GM03348 (cell line): ENCODE results near the gene TLK2.
"Not testable (repeated sequence)": the region's sequence is repeated elsewhere in the genome, so short reads cannot be mapped to it uniquely, and the experiment has no call there.

Experiments
- DNase-seq: peaks from one replicate; pipeline ENCODE4 v3.0.0; 2012; ENCODE audit warnings: low spot score

Gene TLK2

DNA sequence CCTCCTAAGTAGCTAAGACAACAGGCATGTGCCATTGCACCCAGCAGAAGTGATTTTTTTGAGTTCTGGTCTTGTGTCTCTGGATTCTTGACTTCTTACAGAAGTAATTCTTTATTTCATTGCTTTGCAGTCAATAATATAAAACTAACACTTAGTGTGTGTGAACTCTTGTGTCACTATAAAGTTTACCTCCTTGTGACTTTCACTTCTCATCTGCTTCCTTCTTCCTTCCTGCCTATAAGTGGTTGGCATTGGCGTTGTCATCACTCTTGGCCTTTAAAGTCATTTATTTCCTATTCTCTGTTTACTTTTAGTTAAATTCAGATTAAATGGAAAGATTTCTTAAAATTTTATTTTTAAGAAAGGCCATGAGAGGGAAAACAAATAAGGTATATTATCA, 12.4 kb downstream of the TLK2 start:
- DNase-seq: not testable (repeated sequence)

DNA sequence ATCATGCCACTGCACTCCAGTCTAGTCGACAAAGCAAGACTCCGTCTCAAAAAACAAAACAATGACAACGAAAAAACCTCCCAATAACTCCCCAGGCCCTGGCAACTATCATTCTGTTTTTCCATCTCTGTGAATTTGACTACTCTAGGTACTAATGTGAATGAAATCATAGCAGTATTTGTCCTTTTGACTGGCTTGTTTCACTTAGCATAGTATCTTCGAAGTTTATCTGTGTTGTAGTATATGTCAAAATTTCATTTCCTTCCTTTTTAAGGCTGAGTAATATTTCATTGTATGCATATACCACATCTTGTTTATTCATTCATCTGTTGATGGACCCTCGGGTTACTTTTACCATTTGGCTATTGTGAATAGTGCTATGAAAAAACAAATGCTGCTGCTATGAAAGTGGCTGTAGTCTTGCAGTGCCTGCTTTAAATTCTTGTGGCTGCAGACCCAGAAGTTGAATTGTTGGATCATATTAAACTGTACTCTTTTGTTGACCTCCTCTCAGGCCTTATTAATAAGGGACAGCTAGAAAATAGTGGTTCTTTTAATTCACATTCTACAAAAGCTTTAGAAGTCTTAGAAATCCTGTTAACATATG, 14.5 kb downstream of the TLK2 start:
- DNase-seq: not testable (repeated sequence)

- DNase-seq: not testable (repeated sequence)
These were observed 15.4 kb downstream of the TLK2 start for GRCh38 chr17:62494073-62494472.

DNA sequence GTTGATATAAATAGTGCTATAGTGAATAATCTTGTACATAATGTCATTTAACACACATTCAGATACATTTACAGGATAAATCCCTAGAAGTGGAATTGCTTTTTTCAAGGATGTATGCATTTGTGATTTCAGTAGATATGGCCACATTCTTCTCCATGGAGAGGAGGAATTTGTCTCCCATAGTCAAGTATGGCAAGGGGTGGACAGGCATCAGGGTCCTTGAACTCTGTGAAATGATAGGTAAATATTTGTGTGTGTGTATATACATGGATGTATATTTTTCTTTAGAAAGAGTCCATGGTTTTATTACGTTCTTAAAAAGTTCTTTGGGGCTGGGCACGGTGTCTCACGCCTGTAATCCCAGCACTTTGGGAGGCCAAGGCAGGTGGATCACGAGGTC, 17.7 kb downstream of the TLK2 start:
- not testable (repeated sequence) for DNase-seq

DNA sequence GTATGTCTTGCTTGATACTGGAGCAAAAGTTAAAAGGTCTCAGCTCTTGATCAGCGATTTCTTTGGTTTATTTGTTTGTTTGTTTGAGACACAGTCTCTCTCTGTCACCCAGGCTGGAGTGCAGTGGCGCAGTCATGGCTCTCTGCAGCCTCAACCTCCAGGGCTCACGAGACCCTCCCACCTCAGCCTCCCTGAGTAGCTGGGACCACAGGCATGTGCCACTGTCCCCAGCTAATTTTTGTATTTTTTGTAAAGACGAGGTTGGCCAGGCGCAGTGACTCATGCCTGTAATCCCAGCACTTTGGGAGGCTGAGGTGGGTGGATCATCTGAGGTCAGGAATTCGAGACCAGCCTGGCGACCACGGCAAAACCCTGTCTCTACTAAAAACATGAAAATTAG, 20.2 kb downstream of the TLK2 start:
- not testable (repeated sequence) for DNase-seq

DNA sequence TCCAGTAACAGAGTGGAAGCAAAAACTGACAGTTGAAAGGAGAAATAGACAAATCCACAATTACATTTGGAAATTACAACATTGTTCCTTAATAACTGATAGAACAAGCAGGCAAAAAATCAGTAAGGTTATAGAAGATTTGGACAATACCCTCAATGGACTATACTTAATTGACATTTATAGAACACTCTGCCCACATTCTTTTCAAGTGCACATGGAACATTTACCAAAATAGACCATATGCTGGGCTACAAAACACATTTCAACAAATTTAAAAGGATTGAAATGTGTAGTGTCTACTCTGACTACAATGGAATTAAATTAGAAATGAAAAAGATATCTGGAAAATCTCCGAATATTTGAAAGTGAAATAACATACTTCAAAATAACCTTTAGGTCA, 21.8 kb downstream of the TLK2 start:
- not testable (repeated sequence) for DNase-seq

DNA sequence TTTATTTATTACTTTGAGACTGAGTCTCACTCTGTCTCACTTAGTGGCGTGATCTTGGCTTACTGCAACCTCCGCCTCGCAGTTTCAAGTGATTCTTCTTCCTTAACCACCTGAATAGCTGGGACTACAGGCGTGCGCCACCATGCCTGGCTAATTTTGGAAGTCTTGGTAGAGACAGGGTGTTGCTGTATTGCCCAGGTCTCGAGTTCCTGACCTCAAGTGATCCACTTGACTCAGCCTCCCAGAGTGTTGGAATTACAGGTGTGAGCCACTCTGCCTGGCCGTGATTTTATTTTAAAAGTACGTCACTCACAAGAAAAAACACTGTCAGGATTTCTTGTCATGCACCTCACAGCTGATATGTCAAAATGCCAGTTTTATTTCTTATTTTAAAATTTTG, 26.2 kb downstream of the TLK2 start:
- DNase-seq: not testable (repeated sequence)

- DNase-seq: peak; percentile 1
These were observed 28.7 kb downstream of the TLK2 start for GRCh38 chr17:62507191-62507836.

DNA sequence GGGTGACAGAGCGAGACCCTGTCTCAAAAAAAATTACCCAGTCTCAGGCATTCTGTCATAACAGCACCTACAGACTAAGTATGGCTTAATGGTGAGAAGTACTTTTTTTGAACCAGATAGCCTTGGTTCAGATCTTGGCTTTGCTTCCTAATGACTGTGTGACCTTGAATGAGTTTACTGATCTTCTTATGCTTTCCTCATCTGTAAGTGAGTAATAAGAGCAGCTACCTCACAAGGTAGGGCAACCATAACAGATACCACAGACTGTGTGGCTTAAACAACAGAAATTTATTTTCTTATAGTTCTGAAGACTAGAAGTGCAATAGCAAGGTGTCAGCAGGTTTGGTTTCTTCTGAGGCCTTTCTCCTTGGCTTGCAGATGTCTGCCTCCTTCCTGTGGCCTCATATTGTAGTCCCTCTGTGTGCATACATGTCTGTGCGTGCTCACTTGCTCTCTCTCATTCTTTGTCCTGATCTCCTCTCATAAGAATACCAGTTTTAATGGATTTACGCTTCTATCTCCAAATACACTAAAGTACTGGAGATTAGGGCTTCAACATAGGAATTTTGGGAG, 31.7 kb downstream of the TLK2 start:
- not testable (repeated sequence) for DNase-seq

DNA sequence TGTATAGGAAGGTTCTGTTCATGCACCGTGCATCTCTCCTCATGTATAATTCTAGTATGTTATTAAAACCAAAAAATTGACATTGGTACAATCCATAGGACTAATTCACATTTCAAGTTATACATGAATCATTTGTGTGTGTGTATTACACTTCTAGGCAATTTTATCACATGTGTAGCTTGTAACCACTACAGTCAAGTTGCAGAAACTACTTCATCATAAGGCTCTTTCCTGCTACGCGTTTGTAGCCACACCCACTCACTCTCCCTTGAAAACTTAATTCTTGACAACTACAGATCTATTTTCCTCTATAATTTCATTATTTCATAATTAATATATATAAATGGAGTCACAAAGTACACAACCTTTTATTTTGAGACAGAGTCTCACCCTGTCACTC, 32.4 kb downstream of the TLK2 start:
- not testable (repeated sequence) for DNase-seq

- not testable (repeated sequence) for DNase-seq
These were observed 37.8 kb downstream of the TLK2 start for GRCh38 chr17:62516376-62516775.

- DNase-seq: not testable (repeated sequence)
These were observed 42.7 kb downstream of the TLK2 start for GRCh38 chr17:62521295-62521694.

DNA sequence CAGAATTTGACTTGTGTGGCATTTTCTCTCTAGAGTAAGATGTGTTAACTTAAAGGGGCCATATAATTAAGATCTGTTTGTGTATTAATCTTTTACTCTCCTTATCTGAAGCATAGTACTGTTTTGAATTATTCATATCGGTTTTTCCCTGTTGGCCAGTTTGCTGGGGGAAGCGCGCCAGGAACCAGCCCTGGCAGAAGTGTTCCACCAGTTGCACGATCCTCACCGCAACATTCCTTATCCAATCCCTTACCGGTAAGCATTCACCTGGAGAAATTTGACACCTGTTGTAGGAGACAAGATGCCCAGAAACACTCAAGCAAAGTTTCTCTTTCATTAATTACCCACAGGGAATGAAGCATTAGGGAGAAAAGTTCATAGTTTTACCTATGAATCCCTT, 45.5 kb downstream of the TLK2 start:
- not testable (repeated sequence) for DNase-seq

DNA sequence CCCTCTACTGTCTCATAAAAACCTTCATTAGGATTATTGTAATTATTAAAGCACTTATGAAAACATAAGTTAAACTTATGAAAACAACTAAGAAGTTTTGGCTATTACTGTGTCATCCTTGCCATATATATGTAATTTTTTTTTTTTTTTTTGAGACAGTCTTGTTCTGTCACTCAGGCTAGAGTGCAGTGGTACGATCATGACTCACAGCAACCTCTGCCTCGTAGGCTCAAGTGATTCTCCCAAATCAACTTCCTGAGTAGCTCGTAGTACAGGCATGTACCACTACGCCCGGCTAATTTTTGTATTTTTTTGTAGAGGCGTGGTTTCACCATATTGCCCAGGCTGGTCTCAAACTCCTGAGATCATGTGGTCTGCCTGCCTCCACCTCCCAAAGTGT, 46.7 kb downstream of the TLK2 start:
- DNase-seq: not testable (repeated sequence)

- not testable (repeated sequence) for DNase-seq
These were observed 52.3 kb downstream of the TLK2 start for GRCh38 chr17:62530936-62531335.

DNA sequence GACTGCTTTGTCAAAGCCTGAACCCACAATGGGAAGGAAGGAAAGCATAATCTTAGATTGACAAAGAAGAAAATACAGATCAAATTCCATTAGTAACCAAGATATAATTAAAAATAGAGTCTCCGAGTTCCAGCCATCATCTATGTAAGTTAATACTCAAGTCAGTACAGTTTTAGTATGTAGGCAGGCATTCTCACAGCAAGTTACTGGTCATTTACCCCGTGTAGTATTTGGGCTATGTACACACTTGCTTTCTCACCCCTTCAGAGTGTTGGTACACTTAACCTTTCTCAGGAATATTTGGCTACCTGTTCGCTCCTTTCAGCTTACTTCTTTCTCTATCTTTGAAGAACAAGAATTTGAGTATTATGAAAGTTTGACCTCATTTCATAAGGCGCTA, 57.9 kb downstream of the TLK2 start:
- not testable (repeated sequence) for DNase-seq

- DNase-seq: not testable (repeated sequence)
These were observed 62.4 kb downstream of the TLK2 start for GRCh38 chr17:62541073-62541472.

DNA sequence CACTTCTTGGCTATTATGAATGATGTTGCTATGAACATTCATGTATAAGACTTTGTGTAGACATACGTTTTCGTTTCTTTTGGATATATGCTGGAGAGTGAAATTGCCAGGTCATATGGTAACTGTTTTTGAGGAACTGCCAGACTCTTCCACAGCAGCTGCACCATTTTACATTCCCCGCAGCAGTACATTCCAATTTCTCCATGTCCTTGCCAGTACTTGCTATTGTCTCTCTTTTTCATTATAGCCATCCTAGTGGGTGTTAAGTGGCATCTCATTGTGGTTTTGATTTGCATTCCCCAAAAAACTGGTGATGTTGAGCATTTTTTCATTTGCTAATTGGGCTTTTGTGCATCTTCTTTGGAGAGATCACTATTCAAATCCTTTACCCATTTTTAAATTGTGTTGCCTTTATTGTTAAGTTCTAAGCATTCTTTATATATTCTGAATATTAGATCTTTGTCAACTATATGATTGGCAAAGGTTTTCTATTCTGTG, 64.7 kb downstream of the TLK2 start:
- DNase-seq: not testable (repeated sequence)

DNA sequence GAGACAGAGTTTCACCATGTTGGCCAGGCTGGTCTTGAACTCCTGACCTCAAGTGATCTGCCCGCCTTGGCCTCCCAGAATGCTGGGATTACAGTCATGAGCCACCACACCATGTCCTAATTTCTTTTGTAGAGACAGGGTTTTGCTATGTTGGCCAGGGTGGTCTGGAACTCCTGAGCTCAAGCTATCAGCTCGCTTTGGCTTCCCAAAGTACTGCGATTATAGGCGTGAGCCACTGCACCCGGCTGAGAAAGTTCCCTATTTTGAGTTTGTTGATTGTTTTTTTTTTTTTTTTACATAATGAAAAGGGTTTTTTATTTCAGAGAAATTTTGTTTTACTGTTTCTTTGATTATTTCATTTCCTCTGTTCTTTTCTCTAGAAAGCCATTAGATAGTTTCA, 67.4 kb downstream of the TLK2 start:
- DNase-seq: not testable (repeated sequence)

GRCh38 chr17:62552851-62553659, 74.4 kb downstream of the TLK2 start:
- DNase-seq: not testable (repeated sequence)

- DNase-seq: not testable (repeated sequence)
These were observed 78.9 kb downstream of the TLK2 start for GRCh38 chr17:62557532-62557931.

DNA sequence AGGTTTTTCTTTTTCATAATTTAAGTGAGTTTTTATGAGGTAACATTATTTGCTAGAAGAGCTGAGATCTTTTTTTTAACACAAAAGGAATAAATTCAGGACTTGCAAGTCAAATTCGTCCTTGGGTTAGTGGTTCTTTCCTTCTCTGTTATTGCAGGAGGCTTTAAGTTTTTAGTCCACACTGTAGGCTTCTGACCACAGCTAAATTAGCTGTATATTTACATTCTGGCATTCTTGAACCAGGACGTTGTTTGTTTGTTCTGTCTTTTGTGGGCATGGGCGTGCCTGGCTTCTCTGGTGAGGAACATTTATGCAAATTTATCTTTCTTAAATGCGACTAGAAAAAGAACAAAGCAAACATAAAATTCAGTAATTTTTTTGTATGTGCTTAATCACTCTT, 80.3 kb downstream of the TLK2 start:
- DNase-seq: not testable (repeated sequence)
